ENCODE measurements around the gene PPP1CA. TPM values are rescaled to one million over a fixed set of nuclear protein-coding genes. Genes with fewer than 3 reads are reported as not detected.

The PPP1CA gene
- polyA plus RNA-seq, 2 of the 4 experiments (the other 2 are of a cell fraction), result 174 to 208 TPM

DNA sequence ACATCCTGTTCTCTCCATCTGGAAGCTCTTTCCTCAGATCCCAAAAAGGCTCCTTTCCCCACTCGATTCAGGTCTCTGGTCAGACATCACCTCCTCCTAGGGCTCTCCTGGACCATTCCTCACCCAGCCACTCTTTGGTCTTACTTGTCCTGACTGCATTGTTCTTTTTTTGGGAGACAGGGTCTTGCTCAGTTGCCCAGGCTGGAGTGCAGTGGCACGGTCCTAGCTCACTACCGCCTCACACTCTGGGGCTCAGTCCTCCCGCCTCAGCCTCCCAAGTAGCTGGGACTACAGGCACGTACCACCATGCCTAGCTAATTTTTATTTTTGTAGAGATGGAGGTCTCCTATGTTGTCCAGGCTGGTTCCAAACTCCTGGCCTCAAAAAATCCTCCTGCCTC, 43.9 kb upstream of the PPP1CA start:
- Histone ChIP-seq H3K9me3 (no peaks in the 10 kb centered on the region), H3K4me1 (peaks cover 12% of the 10 kb centered on the region), H3K27ac (no peak overlapping the region), H3K4me2 (no peak overlapping the region), H3K4me3 (no peak overlapping the region)
- CTCF ChIA-PET, result interaction anchor here (1.0 to 1.5 kb wide), 2 partner anchors 15 to 22 kb away, joined by 3 to 4 read pairs; no protein-coding TSS in a partner anchor
- POLR2A ChIA-PET, result no interaction called here
- DNase-seq (ENCODE audit: low read depth in 1 of 2, low spot score in 1 of 2), result no peak
- ATAC-seq, result no peak
- WGBS (ENCODE audit: missing lambda C conversion rate), result 85% methylated on average over 5 of the region's 5 CpGs
- no peak for FAIRE-seq
- no peak for TF ChIP-seq GATA3 (IDR thresholded peaks at IDR 0.05; ENCODE audit: borderline replicate concordance)
- TF ChIP-seq, protein P1, sequence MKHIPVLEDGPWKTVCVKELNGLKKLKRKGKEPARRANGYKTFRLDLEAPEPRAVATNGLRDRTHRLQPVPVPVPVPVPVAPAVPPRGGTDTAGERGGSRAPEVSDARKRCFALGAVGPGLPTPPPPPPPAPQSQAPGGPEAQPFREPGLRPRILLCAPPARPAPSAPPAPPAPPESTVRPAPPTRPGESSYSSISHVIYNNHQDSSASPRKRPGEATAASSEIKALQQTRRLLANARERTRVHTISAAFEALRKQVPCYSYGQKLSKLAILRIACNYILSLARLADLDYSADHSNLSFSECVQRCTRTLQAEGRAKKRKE (CRISPR knock-in tag; IDR thresholded peaks at IDR 0.05; ENCODE audit: low read depth), result no peak
- TF ChIP-seq, protein P2, sequence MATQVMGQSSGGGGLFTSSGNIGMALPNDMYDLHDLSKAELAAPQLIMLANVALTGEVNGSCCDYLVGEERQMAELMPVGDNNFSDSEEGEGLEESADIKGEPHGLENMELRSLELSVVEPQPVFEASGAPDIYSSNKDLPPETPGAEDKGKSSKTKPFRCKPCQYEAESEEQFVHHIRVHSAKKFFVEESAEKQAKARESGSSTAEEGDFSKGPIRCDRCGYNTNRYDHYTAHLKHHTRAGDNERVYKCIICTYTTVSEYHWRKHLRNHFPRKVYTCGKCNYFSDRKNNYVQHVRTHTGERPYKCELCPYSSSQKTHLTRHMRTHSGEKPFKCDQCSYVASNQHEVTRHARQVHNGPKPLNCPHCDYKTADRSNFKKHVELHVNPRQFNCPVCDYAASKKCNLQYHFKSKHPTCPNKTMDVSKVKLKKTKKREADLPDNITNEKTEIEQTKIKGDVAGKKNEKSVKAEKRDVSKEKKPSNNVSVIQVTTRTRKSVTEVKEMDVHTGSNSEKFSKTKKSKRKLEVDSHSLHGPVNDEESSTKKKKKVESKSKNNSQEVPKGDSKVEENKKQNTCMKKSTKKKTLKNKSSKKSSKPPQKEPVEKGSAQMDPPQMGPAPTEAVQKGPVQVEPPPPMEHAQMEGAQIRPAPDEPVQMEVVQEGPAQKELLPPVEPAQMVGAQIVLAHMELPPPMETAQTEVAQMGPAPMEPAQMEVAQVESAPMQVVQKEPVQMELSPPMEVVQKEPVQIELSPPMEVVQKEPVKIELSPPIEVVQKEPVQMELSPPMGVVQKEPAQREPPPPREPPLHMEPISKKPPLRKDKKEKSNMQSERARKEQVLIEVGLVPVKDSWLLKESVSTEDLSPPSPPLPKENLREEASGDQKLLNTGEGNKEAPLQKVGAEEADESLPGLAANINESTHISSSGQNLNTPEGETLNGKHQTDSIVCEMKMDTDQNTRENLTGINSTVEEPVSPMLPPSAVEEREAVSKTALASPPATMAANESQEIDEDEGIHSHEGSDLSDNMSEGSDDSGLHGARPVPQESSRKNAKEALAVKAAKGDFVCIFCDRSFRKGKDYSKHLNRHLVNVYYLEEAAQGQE (IDR thresholded peaks at IDR 0.05), result no peak
- no peak for TF ChIP-seq BHLHE40 (IDR thresholded peaks at IDR 0.05; ENCODE audit: low read depth, low read length)
- TF ChIP-seq, protein P3, sequence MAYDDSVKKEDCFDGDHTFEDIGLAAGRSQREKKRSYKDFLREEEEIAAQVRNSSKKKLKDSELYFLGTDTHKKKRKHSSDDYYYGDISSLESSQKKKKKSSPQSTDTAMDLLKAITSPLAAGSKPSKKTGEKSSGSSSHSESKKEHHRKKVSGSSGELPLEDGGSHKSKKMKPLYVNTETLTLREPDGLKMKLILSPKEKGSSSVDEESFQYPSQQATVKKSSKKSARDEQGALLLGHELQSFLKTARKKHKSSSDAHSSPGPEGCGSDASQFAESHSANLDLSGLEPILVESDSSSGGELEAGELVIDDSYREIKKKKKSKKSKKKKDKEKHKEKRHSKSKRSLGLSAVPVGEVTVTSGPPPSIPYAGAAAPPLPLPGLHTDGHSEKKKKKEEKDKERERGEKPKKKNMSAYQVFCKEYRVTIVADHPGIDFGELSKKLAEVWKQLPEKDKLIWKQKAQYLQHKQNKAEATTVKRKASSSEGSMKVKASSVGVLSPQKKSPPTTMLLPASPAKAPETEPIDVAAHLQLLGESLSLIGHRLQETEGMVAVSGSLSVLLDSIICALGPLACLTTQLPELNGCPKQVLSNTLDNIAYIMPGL (CRISPR knock-in tag; IDR thresholded peaks at IDR 0.05; ENCODE audit: borderline replicate concordance), result no peak
- no peak for TF ChIP-seq ESRRA (IDR thresholded peaks at IDR 0.05; ENCODE audit: borderline replicate concordance, low read length)
- TF ChIP-seq KDM1A (IDR thresholded peaks at IDR 0.05; ENCODE audit: low read depth), result no peak
- TF ChIP-seq KDM5A (IDR thresholded peaks at IDR 0.05), result no peak
- no peak for TF ChIP-seq ZSCAN20 (CRISPR knock-in tag; IDR thresholded peaks at IDR 0.05)
- TF ChIP-seq POLR2AphosphoS2 (conservative IDR thresholded peaks at IDR 0.05; ENCODE audit: low read length), result no peak
- no peak for TF ChIP-seq NFE2L2 (conservative IDR thresholded peaks at IDR 0.05; ENCODE audit: low read length)

DNA sequence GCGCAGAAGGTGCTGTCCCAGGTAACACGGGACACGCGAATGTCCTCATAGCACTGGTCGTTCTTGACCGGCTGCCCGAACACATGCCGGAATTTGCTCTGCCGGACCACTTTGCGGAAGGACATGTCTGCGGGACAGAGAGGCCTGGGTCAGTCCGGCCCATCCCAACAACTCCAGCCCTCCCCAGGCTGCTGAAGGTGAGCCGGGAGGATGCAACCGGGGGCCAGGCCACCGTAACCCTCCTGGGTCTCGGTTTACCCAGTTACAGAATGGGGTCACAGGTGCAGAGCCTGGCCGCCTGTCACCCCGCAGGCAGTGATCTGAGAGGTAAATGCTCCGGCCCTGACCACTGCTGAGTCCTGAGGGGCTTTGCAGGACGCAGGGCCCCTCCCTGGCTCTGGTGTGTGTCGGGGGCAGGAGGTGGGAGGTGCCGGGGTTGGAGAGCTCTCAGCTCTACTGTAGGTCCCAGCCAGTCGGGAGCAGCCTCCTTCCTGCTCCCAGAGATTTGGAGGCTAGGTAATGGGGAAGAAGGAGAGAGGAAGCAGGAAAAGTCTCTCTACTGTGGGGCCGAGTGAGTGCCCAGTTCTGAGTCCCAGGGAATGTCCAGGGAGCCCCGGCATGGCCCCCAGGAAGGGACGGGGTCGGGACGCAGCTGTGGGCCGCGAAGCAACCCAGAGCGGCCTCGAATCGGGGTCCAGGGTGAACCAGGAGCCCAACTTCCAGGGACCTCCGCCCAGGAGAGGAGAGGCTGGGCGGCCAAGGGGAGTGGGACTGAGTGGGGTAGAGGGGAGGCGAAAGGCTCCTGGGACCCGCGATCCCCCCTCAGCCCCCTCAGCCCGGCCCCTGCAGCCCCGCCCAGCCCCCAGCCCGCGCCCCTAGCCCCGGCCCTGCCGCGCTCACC, 41.1 kb upstream of the PPP1CA start:
- CTCF ChIA-PET, result no interaction called here
- ATAC-seq (peak; percentile 11 to 22; a peak in 5 of 6 replicates), DNase-seq (ENCODE audit: low read depth in 1 of 2, low spot score in 1 of 2) (no peak), FAIRE-seq (no peak)
- Histone ChIP-seq H3K9me3 (no peaks in the 10 kb centered on the region), H3K4me2 (peak overlapping the region; percentile 95), H3K4me3 (peak overlapping the region; percentile 97), H3K27ac (peak overlapping the region; percentile 93 to 94), H3K4me1 (peaks cover 16% of the 10 kb centered on the region)
- TF ChIP-seq EP300 (IDR thresholded peaks at IDR 0.05) (no peak), ZNF302 (CRISPR knock-in tag; IDR thresholded peaks at IDR 0.05) (no peak), POLR2AphosphoS2 (conservative IDR thresholded peaks at IDR 0.05; ENCODE audit: low read length) (no peak)
- TF ChIP-seq, protein P4, sequence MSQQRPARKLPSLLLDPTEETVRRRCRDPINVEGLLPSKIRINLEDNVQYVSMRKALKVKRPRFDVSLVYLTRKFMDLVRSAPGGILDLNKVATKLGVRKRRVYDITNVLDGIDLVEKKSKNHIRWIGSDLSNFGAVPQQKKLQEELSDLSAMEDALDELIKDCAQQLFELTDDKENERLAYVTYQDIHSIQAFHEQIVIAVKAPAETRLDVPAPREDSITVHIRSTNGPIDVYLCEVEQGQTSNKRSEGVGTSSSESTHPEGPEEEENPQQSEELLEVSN (IDR thresholded peaks at IDR 0.05; ENCODE audit: borderline replicate concordance, low read depth), result 0 out of 2 replicates have a peak, but pooled peaks have one; percentile 1
- POLR2A ChIA-PET, result interaction anchor here (0.6 kb wide), 1 partner anchor 26 kb away, joined by 4 read pairs; the partner anchor contains the start of gene TMEM134
- WGBS (ENCODE audit: missing lambda C conversion rate), result 53% methylated on average over 27 of the region's 45 CpGs
